ENCODE data around the gene DOCK10. TPM values are rescaled to one million over a fixed set of nuclear protein-coding genes. Genes with fewer than 3 reads are reported as not detected.

DOCK10 gene
- total RNA-seq, 1 donor: 30.2 TPM

DNA sequence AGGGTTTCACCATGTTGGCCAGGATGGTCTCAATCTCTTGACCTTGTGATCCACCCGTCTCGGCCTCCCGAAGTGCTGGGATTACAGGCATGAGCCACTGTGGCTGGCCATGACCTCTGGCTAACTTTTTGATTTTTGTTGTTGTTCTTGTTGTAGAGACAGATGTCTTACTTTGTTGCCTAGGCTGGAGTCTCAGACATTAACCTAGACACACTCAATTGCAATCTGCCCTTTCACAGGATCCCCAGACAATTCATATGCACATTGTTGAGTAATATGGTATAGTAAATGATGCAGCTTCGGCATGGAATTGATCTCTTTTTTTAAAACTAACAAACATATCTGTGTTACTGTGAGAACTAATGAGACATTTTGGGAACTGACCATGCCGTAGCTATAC, 195.6 kb downstream of the DOCK10 start:
- no peak for DNase-seq (ENCODE audit: low read depth in 2 of 3, low spot score in 2 of 3)

DNA sequence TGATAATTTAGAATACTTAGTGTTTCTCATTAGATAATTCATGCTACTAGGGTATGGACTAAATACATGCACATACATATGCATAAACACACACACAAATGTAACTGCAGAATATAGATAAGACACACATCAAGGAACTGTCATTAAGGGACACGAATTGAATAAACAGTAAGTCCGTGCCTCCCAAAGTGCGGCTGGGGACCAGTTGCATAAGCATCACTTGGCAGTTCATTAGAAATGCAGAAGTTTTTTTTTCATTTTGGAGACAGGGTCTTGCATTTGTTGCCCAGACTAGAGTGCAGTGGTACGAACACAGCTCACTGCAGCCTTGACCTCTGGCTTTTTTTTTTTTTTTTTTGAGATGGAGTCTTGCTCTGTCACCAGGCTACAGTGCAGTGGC, 196.1 kb downstream of the DOCK10 start:
- no peak for DNase-seq (ENCODE audit: low read depth in 2 of 3, low spot score in 2 of 3)

DNA sequence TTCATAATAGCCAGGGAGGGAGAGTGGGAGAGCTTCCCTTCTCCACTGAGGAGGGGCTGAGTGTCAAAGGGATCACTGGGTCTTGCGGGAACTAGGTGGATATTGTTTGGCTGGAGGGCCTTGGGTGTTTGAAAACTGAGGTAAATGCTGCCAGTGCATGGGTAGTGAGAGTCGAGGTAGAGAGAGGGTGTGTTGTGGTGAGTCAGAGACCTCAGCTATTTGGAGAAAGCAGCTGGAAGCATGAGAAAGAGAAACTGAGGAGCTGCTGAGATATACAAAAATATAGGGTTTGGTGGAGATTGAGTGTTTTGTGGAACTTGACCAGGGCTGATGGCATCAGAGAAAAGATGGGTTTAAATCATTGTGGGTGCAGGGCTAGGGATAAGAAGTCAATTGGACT, 199.1 kb downstream of the DOCK10 start:
- DNase-seq (ENCODE audit: low read depth in 2 of 3, low spot score in 2 of 3): no peak

DNA sequence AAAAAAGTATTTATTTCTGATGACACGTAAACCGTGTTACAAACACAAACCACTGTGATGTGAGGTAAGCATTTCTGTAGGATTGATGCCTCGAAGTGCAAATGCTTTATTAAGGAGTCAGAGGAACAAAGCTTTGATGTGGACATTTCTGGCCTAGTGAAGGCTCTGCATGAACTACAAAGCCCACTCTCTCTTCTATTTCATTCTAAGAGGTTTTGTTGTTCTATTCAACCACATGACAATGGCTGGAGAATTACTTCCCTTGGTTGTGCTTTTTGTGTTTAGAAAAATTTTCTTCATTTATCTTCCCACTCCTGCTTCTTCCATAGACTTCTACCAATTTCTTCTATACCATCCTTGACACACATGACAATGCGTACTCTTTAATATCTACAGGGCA, 200.4 kb downstream of the DOCK10 start:
- DNase-seq (ENCODE audit: low read depth in 2 of 3, low spot score in 2 of 3): no peak

DNA sequence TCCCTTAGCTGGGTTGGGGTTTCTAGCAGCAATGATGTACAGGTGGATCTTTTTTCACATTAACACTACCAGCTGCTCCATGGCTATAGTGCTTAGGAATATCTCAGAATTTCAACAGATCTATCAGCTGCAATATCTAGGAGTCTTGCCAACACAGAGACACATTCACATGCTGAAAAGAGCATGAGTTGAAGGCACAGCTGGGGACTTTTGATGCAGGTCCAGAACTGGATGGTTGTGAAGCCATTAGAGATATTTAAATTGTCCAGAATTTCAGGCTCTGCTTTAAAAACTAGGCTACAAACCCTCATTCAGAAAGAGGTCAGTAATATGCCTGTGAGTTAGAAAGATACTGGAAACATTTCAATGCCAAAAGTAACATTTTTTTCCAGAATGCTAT, 203.9 kb downstream of the DOCK10 start:
- no peak for DNase-seq (ENCODE audit: low read depth in 2 of 3, low spot score in 2 of 3)

DNA sequence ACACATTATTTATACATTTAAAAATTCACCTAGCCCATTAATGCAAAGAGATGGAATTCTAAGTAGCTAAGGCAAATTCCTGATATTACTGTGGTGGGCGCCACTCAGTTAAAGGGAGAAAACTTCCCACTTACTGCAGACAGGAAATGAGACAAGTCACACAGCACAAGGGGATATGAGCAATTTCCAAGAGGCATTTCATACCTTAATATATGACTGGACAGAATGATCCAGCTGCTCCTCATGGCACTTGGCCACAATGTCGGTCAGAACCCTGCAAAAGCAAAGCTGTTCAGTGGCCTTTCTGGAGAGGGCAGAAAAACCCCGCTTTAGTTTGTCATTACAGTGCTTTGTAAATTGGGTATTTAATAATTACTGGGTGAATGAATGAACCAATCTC, 204.7 kb downstream of the DOCK10 start:
- no peak for DNase-seq (ENCODE audit: low read depth in 2 of 3, low spot score in 2 of 3)

DNA sequence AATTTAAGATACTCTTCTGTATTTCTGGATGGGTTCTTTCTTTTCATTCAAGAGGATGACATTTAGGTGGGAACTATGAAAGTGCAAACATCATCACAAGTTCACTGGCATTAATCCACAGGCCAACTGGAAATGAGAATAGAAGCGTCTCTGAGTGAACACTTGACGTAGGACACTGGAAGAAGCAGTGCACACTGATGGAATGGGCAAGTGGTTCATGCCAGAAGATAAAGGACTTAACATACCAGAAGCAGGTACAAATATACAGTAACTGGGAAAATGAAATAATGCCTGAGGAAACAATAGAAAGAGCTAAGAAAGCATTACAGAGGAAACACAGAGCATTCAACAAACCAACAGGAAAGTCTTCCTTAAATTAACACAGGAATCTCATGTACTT, 205.2 kb downstream of the DOCK10 start:
- DNase-seq (ENCODE audit: low read depth in 2 of 3, low spot score in 2 of 3): no peak

DNA sequence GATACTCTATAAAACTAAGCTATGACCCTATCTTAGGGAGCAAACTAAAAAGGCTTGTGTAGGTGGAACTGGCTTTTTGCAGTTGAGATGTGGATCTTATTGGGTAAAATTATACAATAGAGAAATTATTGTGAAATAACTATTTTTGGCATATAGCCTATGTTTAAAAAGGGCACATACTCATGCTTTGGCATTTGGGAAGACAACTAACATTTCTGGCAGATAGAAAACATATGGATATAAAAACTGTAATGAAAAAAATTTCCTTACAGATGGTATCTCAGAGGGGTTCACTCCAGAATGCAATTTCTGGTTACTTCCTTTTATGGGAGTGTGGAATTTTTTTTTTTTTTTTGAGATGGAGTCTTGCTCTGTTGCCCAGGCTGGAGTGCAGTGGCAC, 206.0 kb downstream of the DOCK10 start:
- no peak for DNase-seq (ENCODE audit: low read depth in 2 of 3, low spot score in 2 of 3)

DNA sequence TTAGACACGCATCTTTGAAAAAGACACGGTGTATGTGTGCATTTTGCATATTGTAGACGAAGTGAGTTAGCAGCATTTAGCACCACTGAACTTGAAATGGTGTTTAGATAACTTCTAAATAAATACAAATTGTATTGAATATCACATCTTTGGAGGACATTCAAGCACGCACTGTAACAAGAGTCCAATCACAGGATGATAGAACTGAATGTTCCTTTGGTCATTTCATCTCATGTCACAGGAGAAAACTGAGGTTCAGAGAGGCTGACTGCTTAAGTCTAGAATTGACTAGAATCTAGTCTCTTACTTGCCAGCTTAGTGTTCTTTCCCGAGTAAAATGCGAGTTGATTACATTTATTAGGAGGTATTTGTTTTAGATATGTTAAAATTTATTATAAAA, 206.9 kb downstream of the DOCK10 start:
- no peak for DNase-seq (ENCODE audit: low read depth in 2 of 3, low spot score in 2 of 3)

DNA sequence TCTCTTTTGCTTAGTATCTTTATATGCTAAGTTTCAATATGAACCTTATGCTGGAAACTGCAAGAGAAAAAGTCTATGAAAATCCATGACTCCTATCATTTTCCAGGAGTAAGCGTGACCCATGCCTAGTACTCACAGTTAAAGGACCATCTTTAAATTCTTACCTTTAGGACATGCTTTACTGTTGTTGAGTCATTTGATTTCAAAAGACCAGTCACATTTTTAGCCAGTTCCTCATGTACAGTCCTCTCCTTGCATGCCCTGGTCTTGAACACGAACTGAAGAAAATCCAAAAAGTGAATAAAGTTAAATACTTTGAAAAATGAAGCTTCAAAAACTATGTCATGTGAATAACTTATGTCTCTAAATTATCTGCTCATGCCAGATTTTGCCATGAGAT, 208.3 kb downstream of the DOCK10 start:
- DNase-seq (ENCODE audit: low read depth in 2 of 3, low spot score in 2 of 3): no peak

DNA sequence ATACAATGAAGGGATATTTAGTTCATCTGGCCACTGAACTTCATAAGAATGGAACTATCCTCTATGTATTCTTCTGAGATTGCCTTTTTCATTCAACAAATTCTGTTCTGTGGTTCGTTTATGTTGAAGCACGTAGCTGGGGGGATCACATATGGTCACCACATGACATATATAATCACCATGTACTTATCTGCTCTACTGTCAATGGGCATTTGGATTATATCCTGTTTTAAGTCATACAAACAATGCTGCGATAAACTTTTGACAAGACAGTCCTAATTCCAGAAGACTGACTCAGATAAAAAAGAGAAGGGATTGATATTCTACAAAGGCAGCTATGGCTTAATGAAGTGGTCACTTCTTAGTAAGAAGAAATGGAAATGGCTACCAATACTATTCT, 210.1 kb downstream of the DOCK10 start:
- no peak for DNase-seq (ENCODE audit: low read depth in 2 of 3, low spot score in 2 of 3)

DNA sequence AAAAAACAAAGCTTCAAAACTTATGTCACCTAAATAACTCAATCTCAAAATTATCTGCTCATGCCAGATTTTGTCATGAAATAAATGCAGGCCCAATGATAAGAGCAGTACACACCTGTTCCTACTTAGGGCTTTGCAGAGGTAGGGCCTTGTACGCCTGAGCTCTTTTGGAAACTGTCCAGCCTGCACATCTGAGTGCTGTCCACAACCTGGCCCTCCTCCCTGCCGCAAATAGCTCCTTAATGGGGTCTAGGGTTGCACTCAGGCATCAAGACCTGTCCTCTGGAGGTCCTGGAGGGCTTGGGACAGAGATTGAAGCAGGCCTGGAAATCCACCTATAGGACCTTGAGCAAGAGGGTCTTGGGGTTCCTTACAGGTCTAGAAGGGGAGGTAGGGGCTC, 210.7 kb downstream of the DOCK10 start:
- DNase-seq (ENCODE audit: low read depth in 2 of 3, low spot score in 2 of 3): no peak

DNA sequence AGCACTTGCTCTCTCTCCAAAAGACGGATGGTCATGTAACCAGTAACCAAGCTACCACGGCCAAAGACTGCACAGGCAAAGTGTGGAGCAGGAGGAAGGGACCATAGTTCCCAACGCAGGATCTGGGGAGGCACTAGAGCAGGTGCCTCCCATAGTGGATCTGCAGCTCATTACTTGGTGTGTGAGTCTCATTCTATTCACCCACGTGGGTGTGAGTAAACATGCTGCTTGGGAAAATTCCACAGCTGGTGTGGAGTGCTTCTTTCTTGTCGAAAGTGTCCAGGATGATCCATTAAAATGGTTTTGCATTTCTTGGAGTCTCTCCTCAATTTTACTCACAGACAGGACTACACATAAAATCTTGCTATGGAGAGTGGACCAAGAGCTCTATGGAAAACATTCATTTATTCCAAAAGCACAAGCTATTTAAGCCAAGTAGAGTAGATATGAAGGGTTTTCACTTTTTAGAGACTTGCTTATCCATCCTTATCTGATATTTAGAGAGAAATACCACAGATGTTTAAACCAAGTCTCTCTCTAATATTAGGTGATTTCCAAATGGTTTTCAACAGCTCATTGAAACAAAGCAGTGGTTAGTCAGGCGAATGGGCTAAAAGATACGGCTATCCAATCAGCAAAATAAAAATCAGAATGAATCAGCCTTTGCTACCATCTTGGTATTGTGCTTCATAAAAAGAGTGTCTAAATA, 221.8 kb downstream of the DOCK10 start:
- DNase-seq (ENCODE audit: low read depth in 2 of 3, low spot score in 2 of 3): no peak

DNA sequence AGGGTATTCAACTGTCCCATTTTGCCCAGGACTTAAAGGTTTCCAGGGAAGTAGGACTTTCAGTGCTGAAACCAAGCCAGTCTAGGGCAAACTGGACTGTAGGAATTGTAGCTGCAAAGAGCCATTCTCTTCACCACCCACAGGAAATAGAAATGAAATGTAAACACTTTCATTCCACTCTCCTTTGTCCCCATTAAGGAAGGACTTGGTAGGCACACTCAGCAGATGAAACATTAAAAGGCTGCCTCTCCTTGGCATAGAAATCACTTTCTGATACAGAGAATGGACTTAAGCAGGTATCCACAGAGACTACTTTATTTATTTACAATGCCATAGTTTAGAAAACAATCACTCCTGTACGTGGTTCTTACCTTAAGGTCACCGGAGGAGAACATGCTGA, 223.2 kb downstream of the DOCK10 start:
- DNase-seq (ENCODE audit: low read depth in 2 of 3, low spot score in 2 of 3): no peak

DNA sequence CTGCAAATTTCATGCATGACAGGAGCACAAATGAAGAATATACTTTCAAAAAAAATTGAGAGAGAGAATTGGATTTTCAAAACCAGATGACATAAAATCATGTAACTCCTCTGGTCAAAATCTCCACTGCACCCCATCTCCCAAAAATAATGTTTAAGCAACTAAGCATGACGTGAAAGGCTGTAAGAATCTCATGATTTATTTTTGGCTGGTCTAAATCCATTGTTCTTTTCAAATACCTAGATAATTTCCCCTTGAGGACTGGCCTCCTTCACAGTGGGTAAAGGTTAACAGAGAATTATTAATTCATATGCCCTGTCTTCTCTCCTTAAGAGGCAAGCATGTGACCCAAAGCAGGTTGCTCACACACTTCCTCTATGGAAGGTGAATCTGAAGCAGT, 224.6 kb downstream of the DOCK10 start:
- no peak for DNase-seq (ENCODE audit: low read depth in 2 of 3, low spot score in 2 of 3)

DNA sequence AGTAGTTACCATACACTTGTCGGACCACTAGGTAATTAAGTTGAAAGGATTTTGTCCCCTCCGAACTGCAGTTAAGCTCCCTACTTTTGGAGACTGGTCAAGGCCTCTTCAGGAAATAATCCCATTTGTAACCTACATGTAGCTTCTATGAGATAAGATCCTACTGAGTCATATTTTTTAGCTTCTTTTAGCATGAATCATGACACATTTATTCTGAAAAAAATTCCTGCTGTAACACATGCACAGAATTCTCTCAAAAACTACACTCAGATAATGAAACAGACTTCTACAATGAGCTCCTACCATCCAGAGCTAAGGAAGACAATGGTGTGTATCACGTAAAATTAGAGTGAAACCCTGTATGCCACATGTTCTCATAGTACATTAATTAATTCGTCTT, 225.5 kb downstream of the DOCK10 start:
- no peak for DNase-seq (ENCODE audit: low read depth in 2 of 3, low spot score in 2 of 3)

DNA sequence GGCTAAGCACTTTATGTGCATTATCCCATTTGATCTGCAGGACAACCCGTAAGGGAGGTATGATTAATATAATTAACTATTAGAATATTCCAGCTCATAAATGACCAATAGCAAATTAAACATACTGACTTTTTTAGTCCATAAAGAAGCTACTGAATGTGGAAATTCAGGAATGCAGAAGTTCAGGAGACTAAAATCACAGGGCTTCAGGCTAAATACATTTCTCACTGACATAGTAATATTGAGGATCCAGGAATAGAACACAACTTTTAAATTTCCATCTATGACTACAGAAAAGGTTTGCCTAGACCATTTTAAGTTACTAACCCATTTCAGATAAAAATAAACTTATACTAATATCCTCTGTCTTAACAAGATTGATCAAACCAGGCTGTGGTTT, 228.7 kb downstream of the DOCK10 start:
- no peak for DNase-seq (ENCODE audit: low read depth in 2 of 3, low spot score in 2 of 3)

DNA sequence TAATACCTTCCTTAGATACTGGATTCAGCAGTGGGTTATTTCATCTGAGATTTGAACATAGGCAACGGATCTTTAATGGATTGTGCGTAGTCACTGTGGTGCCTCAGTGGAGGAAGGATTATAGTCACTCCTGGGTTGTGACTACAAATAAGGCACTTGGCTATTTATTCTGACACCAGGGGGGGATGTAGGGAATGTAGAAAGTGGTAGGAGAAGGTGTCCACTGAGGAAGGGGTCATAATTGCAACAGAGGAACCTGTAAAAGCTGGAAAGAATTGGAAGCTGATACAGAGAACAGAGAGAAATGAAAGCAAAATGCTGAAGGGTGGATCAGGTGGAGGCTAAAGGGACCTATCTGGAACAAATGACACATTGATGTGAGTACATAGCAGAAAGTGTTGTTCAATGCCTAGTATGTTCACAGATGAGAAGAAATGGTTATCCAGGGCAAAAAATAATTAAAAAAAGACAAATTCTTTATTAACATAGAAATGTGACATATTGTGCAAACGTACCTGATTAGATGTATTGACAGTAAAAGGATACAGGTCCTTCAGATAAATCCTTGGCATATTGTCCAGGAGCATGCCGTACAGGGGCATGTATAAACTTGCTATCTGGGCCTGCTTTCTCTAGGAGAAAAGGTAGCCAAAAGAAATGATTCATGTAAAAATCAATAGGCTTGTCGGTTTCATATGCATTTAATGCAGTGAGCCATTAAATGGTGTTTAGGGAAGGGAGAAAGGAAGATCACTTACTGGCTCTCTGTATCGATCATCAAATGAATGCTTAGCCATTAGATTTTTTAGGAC, 234.9 kb downstream of the DOCK10 start:
- DNase-seq (ENCODE audit: low read depth in 2 of 3, low spot score in 2 of 3): peak in 2 of 3 donors; percentile 12 to 27

DNA sequence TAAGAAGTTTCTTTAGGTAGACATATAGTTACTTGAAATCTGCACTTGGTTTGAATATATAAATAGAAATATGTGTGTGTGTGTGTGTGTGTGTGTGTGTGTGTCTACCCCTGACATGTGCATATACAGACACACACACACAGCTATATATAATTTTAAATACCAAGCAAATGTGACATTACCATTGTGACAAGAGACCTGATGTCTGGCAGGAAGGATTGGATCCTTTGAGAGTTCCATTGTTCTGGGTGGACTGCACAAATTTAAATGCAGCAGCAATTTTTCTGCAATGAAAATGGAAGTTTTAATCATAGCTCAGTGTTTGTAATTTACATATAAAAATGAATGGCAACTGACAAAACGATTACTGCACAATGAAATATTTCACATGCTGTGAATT, 238.3 kb downstream of the DOCK10 start:
- DNase-seq (ENCODE audit: low read depth in 2 of 3, low spot score in 2 of 3): no peak

DNA sequence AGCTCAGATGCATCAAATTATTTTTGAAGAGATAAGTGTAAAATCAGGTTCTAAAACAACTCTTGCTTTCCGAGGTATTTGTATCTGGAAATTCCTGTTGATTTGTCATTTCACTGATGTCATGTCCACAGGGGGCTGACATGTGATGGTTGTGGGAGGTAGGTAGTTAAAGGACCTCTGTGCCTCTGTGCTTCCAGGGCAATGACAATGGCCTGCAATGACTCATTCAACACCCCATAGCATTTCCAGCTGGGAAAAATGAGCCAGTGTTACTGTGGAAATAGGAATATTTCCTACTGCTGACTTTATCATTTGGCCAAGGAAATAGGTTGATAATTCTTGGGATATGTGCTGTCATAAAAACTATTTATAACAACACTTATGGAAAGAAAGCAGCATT, 239.9 kb downstream of the DOCK10 start:
- DNase-seq (ENCODE audit: low read depth in 2 of 3, low spot score in 2 of 3): no peak

DNA sequence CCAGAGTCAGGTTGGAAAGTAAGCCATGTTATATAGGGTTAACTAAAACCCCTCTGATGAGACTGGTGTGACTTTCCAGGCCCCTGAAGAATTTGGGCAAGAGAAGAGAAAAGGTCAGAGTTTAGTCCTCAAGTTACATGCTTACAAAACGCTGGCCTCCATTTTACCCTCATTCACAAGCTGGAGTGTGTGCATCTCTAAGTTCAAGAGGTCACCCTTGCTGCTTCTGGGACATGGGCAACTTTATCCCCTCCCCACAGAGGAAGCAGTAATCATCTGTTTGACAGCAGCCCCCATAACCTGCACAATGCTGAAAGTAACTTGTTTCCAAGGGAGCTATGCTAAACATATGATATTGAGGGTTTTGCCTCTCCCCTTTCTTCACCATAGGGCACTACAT, 240.9 kb downstream of the DOCK10 start:
- no peak for DNase-seq (ENCODE audit: low read depth in 2 of 3, low spot score in 2 of 3)

DNA sequence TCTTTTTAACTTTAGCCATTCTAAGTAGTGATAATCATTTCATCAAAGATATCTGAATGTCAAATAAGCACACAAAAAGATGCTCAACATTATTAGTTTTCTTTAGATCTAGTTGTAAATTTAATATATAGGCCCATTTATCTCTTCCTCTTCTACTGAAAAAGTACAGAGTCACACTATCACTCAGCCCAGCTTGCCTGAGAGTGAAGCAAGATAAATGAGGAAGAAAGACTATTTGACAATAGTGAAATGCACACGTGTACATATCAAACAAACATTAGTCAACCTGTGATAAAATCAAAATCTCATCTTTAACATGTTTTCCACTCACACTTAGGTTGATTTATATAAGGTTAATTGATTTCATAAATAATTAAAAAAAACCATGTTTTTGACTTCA, 242.6 kb downstream of the DOCK10 start:
- peak in 1 of 3 donors; percentile 6 for DNase-seq (ENCODE audit: low read depth in 2 of 3, low spot score in 2 of 3)
